ENCODE data around the gene PIN1.
"Not testable (repeated sequence)": the region's sequence is repeated elsewhere in the genome, so short reads cannot be mapped to it uniquely, and the experiment has no call there.

Gene PIN1

GRCh38 chr19:9834726-9835506 is at the start of gene PIN1:
PIN1 (plus strand) TSS chr19:9835318; CDS start chr19:9835345, 27 bp downstream.
- peak; percentile 93 for DNase-seq (ENCODE audit: low read depth)
- H3K4me3 ChIP-seq (ENCODE audit: low read depth, low read length): peak within 1 kb of the TSS; percentile 89

- peak overlapping the region; percentile 77 for H3K4me3 ChIP-seq (ENCODE audit: low read depth, low read length)
- peak; percentile 85 for DNase-seq (ENCODE audit: low read depth)
Observed at GRCh38 chr19:9785367-9786331, 49.5 kb upstream of the PIN1 start.

- no peak for DNase-seq (ENCODE audit: low read depth)
- H3K4me3 ChIP-seq (ENCODE audit: low read depth, low read length): peak overlapping the region; percentile 77
Observed at GRCh38 chr19:9786342-9786741, 48.8 kb upstream of the PIN1 start.

- no peak for DNase-seq (ENCODE audit: low read depth)
- no peak overlapping the region for H3K4me3 ChIP-seq (ENCODE audit: low read depth, low read length)
Observed at GRCh38 chr19:9786819-9787218, 48.3 kb upstream of the PIN1 start.

GRCh38 chr19:9788604-9789003 is 46.5 kb upstream of the PIN1 start:
- H3K4me3 ChIP-seq (ENCODE audit: low read depth, low read length); DNase-seq (ENCODE audit: low read depth): not testable (repeated sequence)

GRCh38 chr19:9789066-9789465 is 46.1 kb upstream of the PIN1 start:
- H3K4me3 ChIP-seq (ENCODE audit: low read depth, low read length): no peak overlapping the region
- no peak for DNase-seq (ENCODE audit: low read depth)

- not testable (repeated sequence) for DNase-seq (ENCODE audit: low read depth); H3K4me3 ChIP-seq (ENCODE audit: low read depth, low read length)
Observed at GRCh38 chr19:9789579-9789978, 45.5 kb upstream of the PIN1 start.

- DNase-seq (ENCODE audit: low read depth): not testable (repeated sequence)
- H3K4me3 ChIP-seq (ENCODE audit: low read depth, low read length): peak overlapping the region; percentile 47
Observed at GRCh38 chr19:9791073-9791367, 44.1 kb upstream of the PIN1 start.

- peak; percentile 89 for DNase-seq (ENCODE audit: low read depth)
- peak overlapping the region; percentile 55 for H3K4me3 ChIP-seq (ENCODE audit: low read depth, low read length)
Observed at GRCh38 chr19:9791552-9792205, 43.4 kb upstream of the PIN1 start.

GRCh38 chr19:9792206-9793070 is 42.7 kb upstream of the PIN1 start:
- peak; percentile 87 for DNase-seq (ENCODE audit: low read depth)
- H3K4me3 ChIP-seq (ENCODE audit: low read depth, low read length): peak overlapping the region; percentile 69

GRCh38 chr19:9793071-9793591 is 42.0 kb upstream of the PIN1 start:
- peak overlapping the region; percentile 69 for H3K4me3 ChIP-seq (ENCODE audit: low read depth, low read length)
- no peak for DNase-seq (ENCODE audit: low read depth)

- DNase-seq (ENCODE audit: low read depth): peak; percentile 54
- H3K4me3 ChIP-seq (ENCODE audit: low read depth, low read length): no peak overlapping the region
Observed at GRCh38 chr19:9796113-9796773, 38.9 kb upstream of the PIN1 start.

GRCh38 chr19:9797871-9798270 is 37.2 kb upstream of the PIN1 start:
- H3K4me3 ChIP-seq (ENCODE audit: low read depth, low read length): no peak overlapping the region
- DNase-seq (ENCODE audit: low read depth): no peak

GRCh38 chr19:9799162-9799561 is 36.0 kb upstream of the PIN1 start:
- H3K4me3 ChIP-seq (ENCODE audit: low read depth, low read length): no peak overlapping the region
- no peak for DNase-seq (ENCODE audit: low read depth)

GRCh38 chr19:9801976-9802375 is 33.1 kb upstream of the PIN1 start:
- DNase-seq (ENCODE audit: low read depth): no peak
- no peak overlapping the region for H3K4me3 ChIP-seq (ENCODE audit: low read depth, low read length)

- no peak for DNase-seq (ENCODE audit: low read depth)
- H3K4me3 ChIP-seq (ENCODE audit: low read depth, low read length): no peak overlapping the region
Observed at GRCh38 chr19:9806803-9807202, 28.3 kb upstream of the PIN1 start.

GRCh38 chr19:9808855-9809824 is 26.0 kb upstream of the PIN1 start:
- H3K4me3 ChIP-seq (ENCODE audit: low read depth, low read length): no peak overlapping the region
- DNase-seq (ENCODE audit: low read depth): no peak
